ENCODE results near the gene HPCA. TPM values are rescaled to one million over a fixed set of nuclear protein-coding genes. Genes with fewer than 3 reads are reported as not detected.

The HPCA gene
- not detected in 2 replicates for total RNA-seq (2022)
- Bru-seq, nascent RNA = not detected
- percentile 13 among the genes with signal in this experiment for BruChase-seq, experiment 1, labeled RNA remaining after a 6-hour chase
- BruChase-seq, experiment 2, labeled RNA remaining after a 2-hour chase = percentile 19 among the genes with signal in this experiment
- long read RNA-seq, partial matches to known transcripts = 0 of 1 reads
- long read RNA-seq, other reads (novel, unspliced or antisense) = 1 of 1 reads

GRCh38 chr1:32886004-32886827 lies at the start of gene HPCA:
Gene HPCA (plus strand): TSS chr1:32886491. CDS start chr1:32888899, 2,408 bp downstream.
- peaks cover 82% of the 10 kb centered on the region for H3K27me3 Mint-ChIP-seq (ENCODE audit: unreplicated experiment)
- peaks cover 17% of the 10 kb centered on the region for H3K36me3 Mint-ChIP-seq (ENCODE audit: insufficient read depth, unreplicated experiment)
- H3K27ac Mint-ChIP-seq (ENCODE audit: unreplicated experiment) = no peak within 1 kb of the TSS
- intact Hi-C loops (cut with micrococcal nuclease; ENCODE audit: unreplicated experiment) = no loop called here
- H3K4me1 Mint-ChIP-seq (ENCODE audit: low read depth, unreplicated experiment) = peaks cover 22% of the 10 kb centered on the region
- CTCF ChIA-PET = interaction anchor here (0.5 kb wide), 1 partner anchor 47 kb away, joined by 3 read pairs; no protein-coding TSS in a partner anchor
- no TSS peak for BruUV-seq (replicated peaks)
- TF ChIP-seq CTCF (IDR thresholded peaks at IDR 0.05; ENCODE audit: unreplicated experiment) = peak; percentile 78
- H3K4me3 Mint-ChIP-seq (ENCODE audit: low read depth, unreplicated experiment) = peak within 1 kb of the TSS; percentile 41
- no peaks in the 10 kb centered on the region for H3K9me3 Mint-ChIP-seq (ENCODE audit: low read depth, unreplicated experiment)
- DNase-seq = peak; percentile 83

GRCh38 chr1:32848354-32849063 lies 37.8 kb upstream of the HPCA start:
- H3K27me3 Mint-ChIP-seq (ENCODE audit: unreplicated experiment) = no peaks in the 10 kb centered on the region
- no peak overlapping the region for H3K27ac Mint-ChIP-seq (ENCODE audit: unreplicated experiment)
- intact Hi-C loops (cut with micrococcal nuclease; ENCODE audit: unreplicated experiment) = no loop called here
- no peak overlapping the region for H3K4me3 Mint-ChIP-seq (ENCODE audit: low read depth, unreplicated experiment)
- no peak for DNase-seq
- no peak for TF ChIP-seq CTCF (IDR thresholded peaks at IDR 0.05; ENCODE audit: unreplicated experiment)
- CTCF ChIA-PET = no interaction called here
- no peaks in the 10 kb centered on the region for H3K4me1 Mint-ChIP-seq (ENCODE audit: low read depth, unreplicated experiment)
- H3K9me3 Mint-ChIP-seq (ENCODE audit: low read depth, unreplicated experiment) = no peaks in the 10 kb centered on the region
- H3K36me3 Mint-ChIP-seq (ENCODE audit: insufficient read depth, unreplicated experiment) = peaks cover 13% of the 10 kb centered on the region
- BruUV-seq (replicated peaks) = no TSS peak

- H3K9me3 Mint-ChIP-seq (ENCODE audit: low read depth, unreplicated experiment) = no peaks in the 10 kb centered on the region
- H3K27me3 Mint-ChIP-seq (ENCODE audit: unreplicated experiment) = no peaks in the 10 kb centered on the region
- peaks cover 10% of the 10 kb centered on the region for H3K4me1 Mint-ChIP-seq (ENCODE audit: low read depth, unreplicated experiment)
- DNase-seq = no peak
- no peak overlapping the region for H3K27ac Mint-ChIP-seq (ENCODE audit: unreplicated experiment)
- CTCF ChIA-PET = no interaction called here
- TF ChIP-seq CTCF (IDR thresholded peaks at IDR 0.05; ENCODE audit: unreplicated experiment) = no peak
- H3K4me3 Mint-ChIP-seq (ENCODE audit: low read depth, unreplicated experiment) = no peak overlapping the region
- intact Hi-C loops (cut with micrococcal nuclease; ENCODE audit: unreplicated experiment) = no loop called here
- H3K36me3 Mint-ChIP-seq (ENCODE audit: insufficient read depth, unreplicated experiment) = peaks cover 19% of the 10 kb centered on the region
- BruUV-seq (replicated peaks) = no TSS peak
Observed at GRCh38 chr1:32855861-32856617, 30.3 kb upstream of the HPCA start.

GRCh38 chr1:32858136-32858535 lies 28.2 kb upstream of the HPCA start:
- Mint-ChIP-seq H3K4me1 (ENCODE audit: low read depth, unreplicated experiment) (peaks cover 10% of the 10 kb centered on the region), H3K27ac (ENCODE audit: unreplicated experiment) (no peak overlapping the region), H3K27me3 (ENCODE audit: unreplicated experiment) (no peaks in the 10 kb centered on the region), H3K9me3 (ENCODE audit: low read depth, unreplicated experiment) (no peaks in the 10 kb centered on the region), H3K36me3 (ENCODE audit: insufficient read depth, unreplicated experiment) (peaks cover 11% of the 10 kb centered on the region), H3K4me3 (ENCODE audit: low read depth, unreplicated experiment) (no peak overlapping the region)
- CTCF ChIA-PET = no interaction called here
- TF ChIP-seq CTCF (IDR thresholded peaks at IDR 0.05; ENCODE audit: unreplicated experiment) = no peak
- no TSS peak for BruUV-seq (replicated peaks)
- no peak for DNase-seq
- intact Hi-C loops (cut with micrococcal nuclease; ENCODE audit: unreplicated experiment) = no loop called here
